Measurements from ENCODE around the gene RAD51B.

RAD51B gene

DNA sequence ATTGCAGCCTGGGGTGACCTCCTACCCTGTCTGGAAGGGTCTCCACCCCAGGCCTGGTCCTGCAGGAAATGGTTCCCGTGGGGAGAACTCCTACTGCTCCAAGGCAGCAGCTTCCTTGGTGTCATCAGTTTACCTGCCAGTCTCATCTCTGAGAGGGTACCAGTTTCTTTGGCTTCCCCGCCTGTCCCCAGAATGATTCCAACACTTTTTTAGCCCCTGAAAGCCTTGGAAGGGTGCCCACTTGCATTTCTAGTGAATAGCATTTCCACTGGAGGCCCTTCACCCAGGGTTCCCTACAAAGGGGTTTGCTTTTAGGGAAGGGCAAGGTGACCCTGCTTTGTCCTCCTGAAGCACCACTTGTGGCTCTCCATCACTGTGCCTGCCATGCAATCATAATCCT is 689.0 kb downstream of the RAD51B start:
- no peak for DNase-seq

DNA sequence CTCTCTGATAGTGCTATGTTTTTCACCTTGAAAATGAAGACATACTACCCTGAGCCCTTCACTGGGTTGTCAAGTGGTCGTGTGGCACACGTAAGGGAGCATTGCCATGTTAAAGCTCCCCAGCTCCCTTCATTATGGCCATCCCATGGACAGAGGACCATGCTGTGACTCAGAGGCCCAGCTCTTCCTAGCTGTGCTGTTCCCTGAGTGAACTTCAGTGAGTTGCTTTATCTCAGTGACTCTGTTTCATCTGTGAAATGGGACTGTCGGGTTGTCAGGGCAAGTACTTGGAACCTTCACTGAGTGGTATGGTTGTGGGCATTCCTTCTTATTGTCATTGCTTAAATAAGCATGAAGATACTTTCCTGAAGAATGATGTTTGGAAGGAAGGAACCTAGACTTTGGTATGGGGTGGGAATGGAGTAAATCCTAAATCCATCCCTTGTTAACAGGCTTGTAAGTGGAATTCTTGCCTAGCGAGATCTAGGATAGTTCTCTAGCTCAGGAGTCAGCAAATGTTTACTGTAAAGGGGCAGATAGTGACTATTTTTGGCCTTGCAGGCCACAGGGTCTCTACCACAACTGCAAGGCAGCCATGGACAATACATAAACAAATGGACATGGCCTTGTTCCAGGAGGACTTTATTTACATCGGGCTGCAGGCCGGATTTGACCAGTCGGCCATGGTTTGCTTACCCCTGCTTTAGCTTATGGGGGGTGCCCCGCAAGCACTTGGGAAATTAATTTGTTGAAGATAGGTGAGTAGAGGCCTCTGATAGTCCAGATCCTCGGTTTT is 689.8 kb downstream of the RAD51B start:
- no peak for DNase-seq

DNA sequence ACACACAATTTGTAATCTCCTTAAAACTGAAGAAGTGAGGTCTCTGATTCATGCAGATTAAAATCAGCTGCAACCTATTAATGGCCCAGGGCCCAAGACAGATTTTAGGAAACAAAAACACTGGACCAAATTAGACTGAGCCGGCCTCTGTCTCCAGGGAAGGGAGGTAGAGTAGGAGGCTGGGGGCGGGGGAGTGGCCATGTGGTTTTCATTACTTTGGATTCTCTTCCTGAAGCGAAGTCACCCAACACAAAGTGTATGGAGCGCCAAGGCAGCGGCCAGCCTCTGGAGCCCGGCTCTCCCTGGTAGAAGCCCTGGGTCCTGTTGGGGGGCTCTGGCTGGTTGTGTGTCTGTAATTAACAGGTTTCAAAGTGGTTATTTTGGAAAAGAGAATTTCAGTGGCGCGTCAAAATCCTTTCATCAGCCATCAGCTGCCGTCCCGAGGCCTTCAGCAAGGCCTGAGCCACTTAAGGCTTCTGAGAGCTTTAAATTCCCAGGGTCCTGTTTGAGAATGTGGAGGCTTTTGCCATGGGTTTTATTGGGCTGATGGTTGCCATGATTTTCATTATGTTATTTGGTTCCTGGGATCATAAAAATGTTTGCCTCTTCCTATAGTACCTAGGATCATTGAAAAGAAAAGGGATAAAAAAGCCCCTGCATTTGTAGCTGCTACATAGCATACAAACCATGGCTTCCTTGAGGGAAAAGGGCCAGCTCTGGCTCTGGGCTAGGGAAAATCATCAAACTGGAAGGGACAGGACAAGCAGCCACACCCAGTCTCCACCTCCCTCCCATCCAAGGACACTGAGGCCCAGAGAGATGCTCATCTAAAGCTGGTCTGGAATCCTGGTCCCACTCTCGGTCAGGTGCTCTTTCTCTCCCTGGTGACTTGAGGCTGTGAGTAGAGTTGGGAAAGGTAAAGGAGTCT is 690.9 kb downstream of the RAD51B start:
- DNase-seq = no peak

DNA sequence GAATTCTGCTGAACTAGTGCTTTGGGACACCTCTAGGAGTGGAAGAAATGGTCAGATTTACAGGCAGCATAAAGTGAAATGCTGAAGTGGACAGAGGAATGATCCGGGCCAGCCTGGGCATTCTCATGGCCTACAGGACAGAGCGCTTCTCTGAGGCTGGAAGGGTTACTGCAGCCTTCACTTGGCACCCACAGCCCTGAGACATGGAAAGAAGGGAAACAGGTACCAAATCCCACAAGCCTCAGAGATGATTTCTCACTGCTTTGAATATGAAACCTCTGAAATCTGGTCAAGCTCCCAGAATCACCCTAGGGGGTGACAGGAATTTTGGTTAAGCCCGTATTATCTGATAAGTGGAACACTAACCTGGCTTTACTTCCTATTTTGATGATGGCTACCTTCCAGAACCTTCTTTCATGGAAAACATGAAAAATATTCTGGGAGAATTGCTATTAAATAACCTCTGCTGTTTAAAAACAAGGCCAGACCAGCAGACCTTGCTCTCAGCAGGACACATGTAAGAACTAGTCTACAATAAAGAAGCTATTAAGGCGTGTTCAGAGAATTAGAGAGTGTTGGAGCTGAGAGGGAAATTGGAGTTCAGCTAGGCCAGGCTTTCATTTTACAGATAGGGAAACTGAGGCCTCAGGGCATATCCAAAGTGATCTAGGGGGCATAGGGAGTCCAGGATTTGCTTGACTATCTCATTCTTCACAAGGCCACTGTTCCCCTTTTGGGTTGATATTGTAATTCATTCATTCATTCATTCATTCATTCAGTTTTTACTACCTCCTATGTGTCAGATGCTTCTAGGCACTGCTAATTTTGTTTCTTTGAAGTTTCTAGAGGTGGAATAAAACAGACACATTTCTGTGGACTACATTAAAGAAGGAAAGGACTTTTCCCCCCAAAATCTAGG is 691.8 kb downstream of the RAD51B start:
- no peak for DNase-seq

DNA sequence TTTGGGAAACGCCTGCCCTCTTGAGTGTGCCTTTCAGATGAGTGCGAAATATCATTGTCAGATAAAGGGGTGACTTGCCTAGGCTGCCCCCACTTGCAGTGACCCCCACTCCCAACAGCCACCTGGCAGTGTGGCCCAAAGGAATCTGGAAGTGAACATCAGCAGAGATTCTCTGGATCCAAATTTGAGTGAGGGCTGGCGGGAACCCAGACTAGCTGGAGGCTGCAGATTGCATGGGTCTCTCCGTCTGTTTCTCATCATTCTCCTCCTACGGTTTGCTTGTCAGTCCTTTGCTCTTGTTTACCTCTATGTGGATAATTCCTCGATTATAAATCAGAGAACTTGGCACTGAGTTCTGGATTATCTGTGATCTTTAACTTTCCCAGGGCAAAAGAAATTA is 692.5 kb downstream of the RAD51B start:
- no peak for DNase-seq

DNA sequence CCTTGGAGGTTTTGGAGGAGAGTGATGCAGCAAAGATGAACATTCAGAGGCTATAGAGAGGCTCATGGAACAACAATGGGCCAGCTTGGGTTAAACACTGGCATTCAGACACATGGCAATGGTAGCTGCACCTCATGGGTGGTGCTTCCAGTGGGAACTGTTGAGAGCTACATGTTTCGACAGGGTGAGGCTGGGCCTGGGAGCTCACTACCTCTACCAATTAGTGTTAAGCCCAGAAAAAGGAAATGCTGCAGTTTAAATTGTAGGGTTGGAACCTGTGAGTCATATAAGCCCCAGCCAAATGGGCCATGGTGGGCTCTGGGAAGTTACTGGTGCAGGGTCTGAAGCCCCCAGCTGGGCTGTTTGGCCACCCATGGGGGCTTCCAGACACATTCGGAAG is 693.6 kb downstream of the RAD51B start:
- no peak for DNase-seq

DNA sequence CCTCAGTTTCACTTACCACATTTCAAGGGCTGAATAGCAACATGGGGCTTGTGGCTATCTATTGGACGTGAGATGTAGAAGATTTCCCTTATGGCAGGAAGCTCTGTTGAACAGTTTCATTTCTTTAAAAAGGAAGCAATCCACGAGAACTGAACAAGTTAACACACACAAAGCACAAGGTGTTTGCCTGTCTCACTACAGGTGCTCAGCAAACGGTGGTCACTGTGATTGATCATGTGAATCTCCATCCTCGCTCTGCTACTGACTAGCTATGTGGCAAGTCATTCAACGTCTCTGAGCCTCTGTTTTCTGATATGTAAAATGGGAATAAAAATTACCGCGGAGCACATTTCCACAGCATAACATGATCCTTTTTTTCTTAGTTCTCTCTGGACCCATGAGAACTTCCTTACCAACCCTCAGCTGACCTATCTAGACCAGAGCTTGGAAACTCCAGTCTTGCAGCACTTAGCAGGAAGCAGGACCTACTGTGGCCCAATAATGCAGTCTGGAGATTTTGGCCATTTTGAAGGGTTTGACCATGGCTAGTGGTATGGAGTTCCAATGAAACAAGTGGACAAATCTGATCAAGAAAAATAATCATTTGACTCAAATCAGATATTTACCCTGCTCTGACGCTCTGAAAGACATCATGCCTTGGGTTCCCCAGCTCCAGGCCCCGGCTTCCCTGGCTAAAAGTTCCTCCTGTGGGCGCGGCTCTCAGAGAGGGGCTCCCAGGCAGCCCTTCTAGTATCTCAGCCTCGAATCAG is 694.4 kb downstream of the RAD51B start:
- no peak for DNase-seq

DNA sequence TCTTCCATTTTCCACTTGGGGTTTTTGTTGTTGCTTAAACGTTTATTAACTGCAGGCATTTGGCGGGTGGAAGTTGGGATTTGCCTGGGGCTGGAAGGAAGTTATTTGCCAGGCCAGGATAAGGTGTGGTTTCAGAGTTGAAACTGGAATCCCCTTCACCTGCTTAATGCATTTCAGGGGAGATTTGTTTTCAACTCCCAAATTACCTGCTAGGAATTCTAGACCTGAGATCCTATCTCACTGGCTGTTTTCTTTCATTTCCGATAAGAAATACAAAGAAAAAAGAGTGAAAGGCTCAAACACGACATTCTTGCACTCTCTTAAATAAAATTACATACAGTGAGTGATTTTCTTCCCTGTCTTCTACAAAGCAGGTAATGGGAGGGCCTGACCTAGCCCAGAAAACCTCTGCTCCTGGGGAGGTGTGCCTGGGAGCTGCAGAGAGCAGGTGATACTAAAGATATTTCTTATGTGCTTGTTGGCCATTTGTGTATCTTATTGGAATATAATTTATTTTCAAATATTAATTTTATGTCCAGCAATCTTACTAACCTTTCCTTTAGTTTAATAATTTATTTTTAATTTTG is 695.1 kb downstream of the RAD51B start:
- DNase-seq = no peak

DNA sequence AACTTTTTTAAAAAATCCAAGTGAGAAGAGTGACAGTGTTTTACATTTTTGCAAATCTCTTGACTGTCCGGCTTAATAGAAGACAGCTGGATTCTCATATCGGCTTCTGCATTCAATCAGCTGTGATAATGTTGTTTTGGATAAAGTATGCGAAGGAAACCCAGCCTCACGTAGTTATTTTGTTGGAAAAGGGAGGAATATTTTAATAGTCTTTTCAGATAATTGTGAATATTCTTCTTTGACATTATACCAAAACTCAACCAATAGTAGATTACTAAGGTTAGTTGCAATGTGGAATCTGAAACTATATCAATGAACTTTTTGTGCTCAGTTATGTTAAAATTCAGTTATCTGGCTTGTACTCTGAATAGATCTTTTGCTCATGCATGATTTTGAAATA is 696.8 kb downstream of the RAD51B start:
- DNase-seq = no peak

DNA sequence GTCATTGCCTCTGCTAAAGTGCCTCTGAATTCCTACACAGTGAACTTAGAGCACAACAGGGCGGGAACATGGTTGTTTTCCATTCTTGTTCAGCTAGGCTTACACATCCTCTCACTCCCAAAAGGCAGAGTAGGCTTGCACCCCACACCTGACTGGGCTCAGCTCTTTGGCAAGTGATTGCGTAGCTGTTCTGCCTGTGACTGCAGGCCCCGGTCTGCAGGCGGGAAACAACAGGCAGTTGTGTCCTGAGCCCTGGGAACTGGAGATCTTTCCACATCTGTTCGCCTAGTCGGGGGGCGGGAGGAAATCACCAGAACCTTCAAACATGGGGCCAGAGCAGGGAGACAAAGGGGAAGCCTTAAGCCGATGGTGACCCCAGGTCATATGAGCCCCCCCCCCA is 698.6 kb downstream of the RAD51B start:
- no peak for DNase-seq

DNA sequence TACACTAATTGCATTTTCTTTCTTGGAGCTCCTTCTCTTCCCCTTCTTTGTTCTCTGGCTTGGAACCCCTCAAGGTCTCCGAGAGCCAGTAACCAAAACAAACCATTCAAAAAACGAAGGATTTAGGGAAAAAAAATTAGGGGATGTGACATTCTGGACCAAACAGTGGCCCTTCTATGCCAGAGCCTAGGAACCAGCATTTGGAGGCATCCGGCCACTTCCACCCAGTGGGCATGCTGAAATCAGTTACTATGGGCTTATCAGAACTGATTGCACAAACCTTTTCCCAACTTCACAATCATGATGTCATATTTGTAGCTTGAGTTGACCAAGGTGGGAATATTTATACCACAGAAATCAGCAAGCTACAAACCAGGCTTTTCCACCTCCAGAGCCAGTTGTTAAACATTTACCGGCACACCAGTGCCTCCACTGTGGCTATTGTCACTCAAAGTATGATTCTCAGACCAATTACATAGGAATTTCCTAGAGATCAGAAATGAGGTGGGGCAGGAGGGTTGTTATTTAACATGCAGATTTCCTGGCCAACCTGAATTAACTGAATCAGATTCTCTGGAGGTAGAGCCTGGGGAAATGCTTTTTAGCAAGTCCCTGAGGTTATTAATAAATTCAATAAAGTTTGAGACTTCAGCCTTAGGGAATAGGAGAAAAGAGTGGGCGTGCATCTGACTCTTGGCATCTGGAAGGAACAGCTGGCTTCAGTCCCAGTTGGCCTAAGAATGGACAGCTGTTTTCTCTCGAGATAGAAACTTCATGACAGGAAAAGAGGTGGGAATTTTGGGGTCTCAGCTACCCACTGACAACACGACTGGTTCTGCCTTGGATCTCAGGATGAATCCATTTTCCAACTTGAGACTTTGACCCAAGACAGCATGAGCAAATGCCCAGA is 699.4 kb downstream of the RAD51B start:
- no peak for DNase-seq

DNA sequence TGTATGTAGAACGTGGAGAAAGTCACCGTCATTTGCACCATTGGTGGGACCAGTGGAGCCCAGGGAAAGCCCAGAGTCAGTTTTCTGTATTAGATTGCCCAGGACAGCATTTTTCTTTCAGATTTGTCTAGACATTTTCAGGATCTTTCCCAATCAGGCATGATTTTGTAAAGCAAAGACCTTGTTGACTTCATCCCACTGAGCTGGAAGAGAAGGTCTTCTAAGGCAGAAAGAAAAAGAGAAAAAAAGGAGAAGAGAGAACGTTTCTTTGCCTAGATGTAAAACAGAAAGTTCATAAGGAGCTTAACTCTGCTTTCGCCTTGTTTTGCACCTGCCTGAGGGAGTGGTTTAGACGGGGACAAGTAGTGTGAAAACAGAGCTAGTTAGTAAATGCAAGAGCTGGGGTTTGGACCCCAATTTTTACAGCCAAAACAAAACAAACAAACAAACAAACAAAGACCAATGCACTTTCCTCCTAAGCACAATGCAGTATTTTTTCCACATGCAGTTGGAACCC is 700.1 kb downstream of the RAD51B start:
- DNase-seq = no peak

DNA sequence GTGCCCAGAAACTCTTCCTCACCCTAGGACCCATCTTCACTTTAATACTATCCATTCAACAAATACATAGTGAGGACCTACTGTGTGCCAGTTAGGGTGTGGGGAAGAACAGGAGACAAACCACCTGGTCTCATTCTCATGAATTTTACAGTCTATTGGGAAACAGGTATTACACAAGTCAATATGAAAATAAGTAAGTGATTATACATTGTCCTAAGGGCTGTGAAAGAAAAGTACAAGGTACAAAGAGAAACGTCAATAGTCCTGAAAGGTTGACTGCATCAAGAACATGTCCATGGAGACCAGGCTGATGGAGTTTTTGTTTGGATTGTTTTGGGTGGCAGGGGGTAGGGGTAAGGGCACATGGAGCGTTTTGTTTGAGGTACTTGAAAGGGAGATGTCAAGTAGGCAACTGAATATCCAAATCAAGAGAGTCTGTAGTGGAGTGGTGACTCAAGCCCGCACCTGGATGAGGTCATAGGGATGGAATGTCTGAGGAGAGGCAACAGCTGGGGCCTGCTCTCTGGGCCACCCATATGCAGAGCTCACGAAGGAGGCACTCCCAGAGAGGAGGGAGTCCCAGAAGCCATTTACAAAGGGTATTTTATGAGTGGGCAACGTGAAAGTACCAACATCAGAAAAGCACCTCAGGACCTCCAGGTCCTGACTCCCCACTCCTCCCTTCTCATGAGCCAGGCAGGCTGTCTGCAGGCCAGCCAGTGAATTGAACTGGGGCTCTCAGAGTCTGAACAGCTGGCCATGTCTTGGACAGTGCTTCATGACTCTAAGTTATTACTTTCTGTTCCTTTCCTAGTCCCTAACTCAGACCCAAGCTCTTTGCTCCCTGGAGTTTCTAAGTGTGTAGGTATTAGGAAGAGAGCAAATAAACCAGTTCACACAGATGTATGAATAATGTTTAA is 701.3 kb downstream of the RAD51B start:
- no peak for DNase-seq

DNA sequence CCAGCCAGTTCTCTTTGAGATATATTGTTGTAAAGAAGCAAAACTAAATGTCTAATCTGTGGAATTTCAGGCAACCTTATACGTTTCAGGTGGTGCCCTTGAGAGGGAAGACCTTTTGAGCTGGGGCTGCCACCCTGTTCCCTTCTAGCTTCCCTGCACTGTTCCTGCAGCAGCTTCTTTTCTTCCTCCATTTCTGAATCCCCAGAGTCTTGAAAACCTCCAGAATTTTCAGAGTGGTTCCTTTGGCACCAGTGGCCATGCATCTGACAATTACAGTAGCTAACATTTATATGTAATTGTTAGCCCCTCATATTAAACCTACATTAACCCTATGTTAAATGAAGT is 702.0 kb downstream of the RAD51B start:
- no peak for DNase-seq

DNA sequence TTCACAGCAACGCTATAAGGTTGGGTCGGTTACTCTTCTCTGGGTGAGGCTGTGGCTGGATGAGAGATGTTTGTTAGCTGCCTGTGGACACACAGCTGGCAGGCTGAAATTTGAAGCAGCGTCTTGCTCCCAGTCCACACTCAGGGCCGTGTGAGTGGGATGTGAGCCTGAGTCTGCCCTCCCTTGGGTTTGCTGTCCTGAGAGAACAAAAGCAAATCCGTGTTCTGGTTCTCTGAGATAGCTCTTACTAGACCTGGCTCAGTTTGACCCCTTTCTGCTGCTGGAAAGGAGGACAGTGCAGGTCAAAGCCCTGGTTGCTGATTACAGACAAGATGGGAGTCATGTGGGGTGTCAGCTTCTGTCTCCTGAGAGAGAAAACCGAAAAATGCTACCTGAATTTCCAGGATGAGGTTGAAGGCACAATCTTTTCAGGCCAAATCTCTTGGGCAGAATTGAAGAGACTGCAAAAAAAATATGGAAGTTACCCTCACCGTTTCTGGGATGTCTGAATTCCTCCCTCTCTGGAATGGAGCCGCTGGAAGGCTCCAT is 702.5 kb downstream of the RAD51B start:
- no peak for DNase-seq

DNA sequence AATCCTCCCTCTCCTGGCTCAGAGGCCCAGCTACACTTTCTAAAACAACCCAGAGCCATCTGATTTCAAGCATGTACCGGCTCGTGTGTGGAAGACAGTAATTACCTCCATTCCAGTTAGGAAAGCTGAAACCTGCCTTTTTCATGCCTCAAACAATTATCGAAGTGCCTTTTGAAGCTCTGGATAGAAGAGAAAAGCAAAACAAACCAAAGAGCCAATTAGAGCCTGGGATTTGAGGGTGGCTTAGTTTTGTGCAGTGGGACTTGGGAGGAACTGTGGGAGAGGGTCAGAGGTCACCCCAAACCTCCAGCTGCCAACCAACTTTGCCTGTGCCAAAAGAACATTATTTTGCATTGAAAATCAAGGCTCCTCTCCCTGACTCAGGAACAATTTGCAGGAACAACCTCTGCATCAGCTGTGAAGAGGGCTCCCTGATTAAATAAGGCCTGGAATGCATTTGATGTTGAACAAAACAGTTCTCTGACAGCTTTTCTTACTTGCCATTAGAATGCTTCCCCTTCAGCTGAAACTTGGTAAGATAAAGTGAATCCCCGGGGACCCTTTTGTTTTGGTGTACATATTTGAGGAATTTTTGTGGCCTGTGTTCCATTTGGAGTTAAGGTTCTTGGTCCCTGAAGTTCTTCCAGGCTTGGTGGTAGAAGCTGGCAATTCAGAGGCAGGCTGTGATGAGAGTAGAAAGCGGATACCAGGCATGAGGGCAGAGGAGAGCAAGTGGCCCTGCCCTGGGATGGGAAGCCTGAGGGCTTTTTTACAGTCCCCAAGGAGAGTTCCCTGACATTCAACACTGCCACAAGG is 703.1 kb downstream of the RAD51B start:
- DNase-seq = no peak

DNA sequence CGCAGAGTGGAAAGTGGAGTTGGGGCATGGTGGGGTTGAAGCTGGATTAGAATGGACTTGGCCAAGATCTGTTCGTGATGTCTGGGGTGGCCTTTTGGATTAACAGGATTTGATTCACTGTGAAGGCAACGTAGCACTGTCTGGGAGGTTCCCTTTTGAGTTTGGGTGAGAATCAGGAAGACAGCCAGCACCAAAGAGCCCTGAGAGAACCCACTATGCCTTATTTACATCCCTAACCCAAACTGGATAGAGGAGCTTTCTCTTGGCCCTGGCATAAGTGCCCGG is 703.7 kb downstream of the RAD51B start:
- DNase-seq = no peak

DNA sequence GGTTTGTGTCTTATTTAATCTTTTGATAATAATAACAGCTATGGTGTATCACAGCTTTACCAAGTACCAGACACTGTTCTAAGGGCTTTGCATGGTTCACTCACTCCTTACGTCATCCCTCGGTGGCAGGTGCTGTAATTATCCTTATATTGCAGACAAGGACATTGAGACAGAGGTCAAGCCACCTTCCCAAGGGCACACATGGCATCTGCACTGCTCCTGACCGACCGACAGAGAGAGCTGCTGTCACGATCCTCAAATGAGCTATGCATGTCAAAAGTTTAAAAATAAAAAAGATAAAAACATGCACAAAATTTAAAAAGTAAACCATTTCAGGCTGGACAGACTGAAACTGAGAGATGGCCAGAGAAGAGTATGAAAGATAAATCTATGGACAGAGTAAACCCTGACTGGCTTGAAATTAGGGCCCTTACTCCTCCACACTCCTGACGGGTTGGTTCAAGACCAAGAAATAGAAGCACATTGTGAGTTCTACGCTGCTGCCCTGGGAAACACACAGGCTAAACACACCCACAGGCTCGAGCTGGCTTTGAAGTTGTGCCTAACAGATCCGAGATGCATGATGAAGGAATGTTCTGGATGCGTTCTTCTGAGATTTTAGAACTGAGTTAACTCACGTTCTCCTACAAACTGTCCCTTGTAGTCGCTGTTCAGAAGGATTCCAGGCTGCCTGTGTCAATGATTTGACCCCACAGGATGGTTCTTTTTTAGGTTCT is 704.6 kb downstream of the RAD51B start:
- no peak for DNase-seq
